HG03439 (cell line): Measurements from ENCODE around the gene RNF187.

Experiments
- ATAC-seq: cut with Tn5 transposase; IDR thresholded peaks from one replicate; pipeline ENCODE4 v1.9.1; 2021; ENCODE audit warnings: mild to moderate bottlenecking, moderate library complexity; ENCODE audit not compliant: unreplicated experiment

The RNF187 gene

GRCh38 chr1:228542981-228543380 is 55.8 kb downstream of the RNF187 start:
- no peak for ATAC-seq

- ATAC-seq: no peak
Observed at GRCh38 chr1:228543396-228543795, 56.2 kb downstream of the RNF187 start.

GRCh38 chr1:228544021-228544850 is 57.1 kb downstream of the RNF187 start:
- no peak for ATAC-seq

GRCh38 chr1:228544921-228545591 is 57.9 kb downstream of the RNF187 start:
- no peak for ATAC-seq
